Loucy (cell line): Measurements from ENCODE around the gene DUSP22.

ENCODE experiments used
- H2AFZ ChIP-seq: fragments of 200-600 bp; sonication (generic); 2 replicates; pipeline ENCODE4 v1.6.0; 2016; ENCODE audit warnings: antibody characterized with exemption, mild to moderate bottlenecking, low read length, moderate library complexity
- H3F3A ChIP-seq: fragments of 200-600 bp; 2 replicates; pipeline ENCODE4 v1.6.0; 2016; ENCODE audit warnings: antibody characterized with exemption, low read depth, mild to moderate bottlenecking
- H3K27me3 ChIP-seq: fragments of 200-600 bp; sonication (generic); 2 replicates; pipeline ENCODE4 v1.6.1; 2014; ENCODE audit warnings: low read length, mild to moderate bottlenecking; ENCODE audit not compliant: insufficient read depth, poor library complexity, severe bottlenecking
- H3K36me3 ChIP-seq: fragments of 200-600 bp; sonication (generic); 2 replicates; pipeline ENCODE4 v1.6.1; 2016; ENCODE audit warnings: low read length; ENCODE audit not compliant: insufficient read depth
- H3K4me1 ChIP-seq: fragments of 200-600 bp; sonication (generic); 2 replicates; pipeline ENCODE4 v1.5.1; 2014; ENCODE audit warnings: low read length, mild to moderate bottlenecking; ENCODE audit not compliant: insufficient read depth, poor library complexity, severe bottlenecking
- H3K4me2 ChIP-seq: fragments of 200-600 bp; sonication (generic); 2 replicates; pipeline ENCODE4 v1.6.0; 2014; ENCODE audit warnings: antibody characterized with exemption, low read length, low read depth, mild to moderate bottlenecking; ENCODE audit not compliant: poor library complexity, severe bottlenecking
- H3K4me3 ChIP-seq: fragments of 200-600 bp; sonication (generic); 2 replicates; pipeline ENCODE4 v1.5.1; 2014; ENCODE audit warnings: low read length, mild to moderate bottlenecking, mixed read lengths; ENCODE audit not compliant: poor library complexity, severe bottlenecking
- H3K79me2 ChIP-seq: fragments of 200-600 bp; sonication (generic); 2 replicates; pipeline ENCODE4 v1.6.1; 2014; ENCODE audit warnings: low read length; ENCODE audit not compliant: insufficient read depth
- H3K9ac ChIP-seq: fragments of 200-600 bp; sonication (generic); 2 replicates; pipeline ENCODE4 v1.6.0; 2014; ENCODE audit warnings: mild to moderate bottlenecking, low read depth, low read length, moderate library complexity; ENCODE audit not compliant: poor library complexity, severe bottlenecking
- H3K9me2 ChIP-seq: fragments of 200-600 bp; sonication (generic); replicated peaks from 2 replicates; pipeline ENCODE4 v1.6.1; 2016; ENCODE audit warnings: low read depth, low read length, mixed read lengths
- H3K9me3 ChIP-seq: fragments of 200-600 bp; sonication (generic); 2 replicates; pipeline ENCODE4 v1.6.1; 2014; ENCODE audit warnings: mild to moderate bottlenecking, antibody characterized with exemption, low read length, low read depth; ENCODE audit not compliant: insufficient read depth
- H4K20me1 ChIP-seq: fragments of 200-600 bp; sonication (generic); 2 replicates; pipeline ENCODE4 v1.6.0; 2014; ENCODE audit warnings: antibody characterized with exemption, low read length, mild to moderate bottlenecking; ENCODE audit not compliant: insufficient read depth, poor library complexity, severe bottlenecking
- EZH2phosphoT487 ChIP-seq: fragments of 200-600 bp; IDR thresholded peaks from 2 replicates; pipeline ENCODE4 v1.6.1; 2018; ENCODE audit warnings: antibody characterized with exemption, mild to moderate bottlenecking, moderate library complexity, borderline replicate concordance
- TF ChIP-seq, protein P1 (sequence below): fragments of 200-600 bp; sonication (generic); conservative IDR thresholded peaks from 2 replicates; pipeline ENCODE4 v1.5.1; 2014; ENCODE audit warnings: mild to moderate bottlenecking, antibody characterized with exemption, low read length

DUSP22 gene

DNA sequence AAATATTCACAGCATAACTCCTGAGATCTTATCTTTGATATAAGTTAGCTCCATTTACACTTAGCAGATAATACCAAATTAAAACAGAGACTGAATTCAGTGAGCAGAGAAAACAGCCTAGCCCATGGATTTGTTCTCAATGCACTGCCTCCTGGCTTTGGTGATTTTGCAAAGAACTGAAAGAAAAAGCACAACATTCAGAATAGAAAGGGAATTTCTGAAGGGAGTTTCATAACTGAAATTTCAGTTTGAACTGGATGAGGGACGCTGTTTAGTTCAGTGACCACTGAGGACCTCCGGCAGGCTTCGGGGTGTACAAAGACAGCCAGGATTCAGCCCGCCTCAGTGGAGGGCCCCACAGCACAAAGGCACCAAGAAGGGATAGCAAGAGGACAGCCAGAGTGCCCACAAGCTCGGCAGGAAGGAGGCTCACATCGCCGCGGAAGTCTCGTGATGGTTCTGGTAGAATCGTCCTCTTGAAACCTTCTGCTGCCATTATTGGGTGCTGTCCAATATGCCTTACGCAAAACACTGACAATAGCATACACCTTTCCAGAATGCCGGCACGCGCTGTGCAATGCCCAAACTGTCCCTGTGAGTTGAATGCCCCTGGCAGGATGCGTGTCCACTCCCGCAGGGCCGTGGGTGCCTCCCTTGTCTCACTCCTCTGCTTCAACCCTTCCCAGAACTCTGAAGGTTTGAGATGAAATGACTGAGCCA is 89.6 kb downstream of the DUSP22 start:
- TF ChIP-seq, protein P1, sequence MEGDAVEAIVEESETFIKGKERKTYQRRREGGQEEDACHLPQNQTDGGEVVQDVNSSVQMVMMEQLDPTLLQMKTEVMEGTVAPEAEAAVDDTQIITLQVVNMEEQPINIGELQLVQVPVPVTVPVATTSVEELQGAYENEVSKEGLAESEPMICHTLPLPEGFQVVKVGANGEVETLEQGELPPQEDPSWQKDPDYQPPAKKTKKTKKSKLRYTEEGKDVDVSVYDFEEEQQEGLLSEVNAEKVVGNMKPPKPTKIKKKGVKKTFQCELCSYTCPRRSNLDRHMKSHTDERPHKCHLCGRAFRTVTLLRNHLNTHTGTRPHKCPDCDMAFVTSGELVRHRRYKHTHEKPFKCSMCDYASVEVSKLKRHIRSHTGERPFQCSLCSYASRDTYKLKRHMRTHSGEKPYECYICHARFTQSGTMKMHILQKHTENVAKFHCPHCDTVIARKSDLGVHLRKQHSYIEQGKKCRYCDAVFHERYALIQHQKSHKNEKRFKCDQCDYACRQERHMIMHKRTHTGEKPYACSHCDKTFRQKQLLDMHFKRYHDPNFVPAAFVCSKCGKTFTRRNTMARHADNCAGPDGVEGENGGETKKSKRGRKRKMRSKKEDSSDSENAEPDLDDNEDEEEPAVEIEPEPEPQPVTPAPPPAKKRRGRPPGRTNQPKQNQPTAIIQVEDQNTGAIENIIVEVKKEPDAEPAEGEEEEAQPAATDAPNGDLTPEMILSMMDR, result no peak
- TF ChIP-seq EZH2phosphoT487, result no peak
- Histone ChIP-seq H3K4me3 (no peak overlapping the region), H3K9me2 (no peaks in the 10 kb centered on the region), H3K9me3 (no peaks in the 10 kb centered on the region), H3K79me2 (no peaks in the 10 kb centered on the region), H3F3A (no peaks in the 10 kb centered on the region), H2AFZ (no peak overlapping the region), H3K4me1 (peaks cover 28% of the 10 kb centered on the region), H3K9ac (no peak overlapping the region), H3K36me3 (no peaks in the 10 kb centered on the region), H4K20me1 (no peaks in the 10 kb centered on the region), H3K27me3 (no peaks in the 10 kb centered on the region), H3K4me2 (no peak overlapping the region)

DNA sequence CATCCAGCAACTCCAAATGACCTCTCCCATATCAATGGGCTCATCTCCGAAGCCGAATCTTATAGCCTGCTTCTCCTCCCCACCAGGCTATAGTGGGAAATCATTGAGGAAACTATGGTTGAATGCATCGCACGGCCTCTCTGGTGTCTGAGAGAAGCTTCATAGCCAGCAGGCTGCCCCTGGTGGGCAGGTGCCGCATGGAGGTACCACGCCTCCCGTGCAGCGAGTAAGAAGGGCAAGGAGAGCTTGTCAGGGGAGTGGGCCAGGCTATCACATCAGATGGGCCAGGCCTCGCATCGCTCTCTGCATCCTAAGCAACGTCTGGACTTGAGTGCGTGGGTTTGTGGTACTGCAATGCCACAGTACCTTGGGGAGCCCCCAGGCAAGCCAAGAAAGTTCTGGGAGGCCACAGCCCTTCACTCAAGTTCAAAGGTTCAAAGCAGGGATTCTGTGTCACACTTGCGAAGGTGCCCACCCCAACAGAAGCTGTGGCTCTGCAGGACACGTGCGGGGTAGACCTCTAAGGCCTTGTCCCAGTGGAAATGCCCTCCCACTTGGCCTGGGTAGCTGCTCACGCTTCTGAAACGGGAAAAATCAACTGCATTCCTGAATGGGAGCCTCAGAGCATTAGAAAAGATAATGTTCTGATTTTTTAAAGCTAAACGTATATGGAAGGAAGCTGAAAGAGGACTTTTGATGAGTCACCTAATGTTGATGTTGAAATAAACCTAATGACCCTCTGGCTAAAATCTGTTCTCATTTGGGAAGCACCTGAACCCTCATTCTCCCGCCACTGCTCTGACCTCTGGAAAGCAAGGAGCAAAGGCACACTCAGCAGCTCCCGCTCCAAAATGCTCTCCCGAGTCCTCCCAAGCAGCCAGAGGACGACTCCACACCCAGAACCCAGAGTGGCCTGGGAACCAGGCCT is 90.9 kb downstream of the DUSP22 start:
- Histone ChIP-seq H3K36me3 (no peaks in the 10 kb centered on the region), H3K9ac (no peak overlapping the region), H4K20me1 (no peaks in the 10 kb centered on the region), H3K4me1 (peaks cover 16% of the 10 kb centered on the region), H2AFZ (no peak overlapping the region), H3K27me3 (no peaks in the 10 kb centered on the region), H3F3A (no peaks in the 10 kb centered on the region), H3K9me3 (no peaks in the 10 kb centered on the region), H3K4me3 (no peak overlapping the region), H3K79me2 (no peaks in the 10 kb centered on the region), H3K4me2 (no peak overlapping the region), H3K9me2 (no peaks in the 10 kb centered on the region)
- TF ChIP-seq, protein P1, result 0 out of 2 replicates have a peak, but pooled peaks have one; percentile 13
- no peak for TF ChIP-seq EZH2phosphoT487

DNA sequence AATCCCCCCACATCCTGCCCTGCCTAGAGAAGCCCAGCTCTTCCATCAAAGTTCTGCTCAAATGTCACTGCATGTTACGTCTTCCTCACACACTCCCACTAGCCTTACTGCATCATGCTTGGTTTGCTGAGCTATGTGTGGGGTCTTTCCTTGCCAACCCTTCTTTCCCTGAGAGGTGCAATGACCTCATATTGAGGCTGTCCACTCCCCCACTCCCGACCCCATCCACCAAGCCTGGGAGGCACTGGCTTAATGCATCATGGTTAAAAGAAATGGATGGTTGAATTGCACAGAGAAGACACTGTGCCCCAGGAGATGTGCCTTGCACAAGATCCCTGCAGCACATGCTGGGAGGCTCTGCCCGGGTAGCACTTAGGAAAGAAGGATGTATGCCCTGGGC is 91.6 kb downstream of the DUSP22 start:
- Histone ChIP-seq H3K4me3 (no peak overlapping the region), H3F3A (no peaks in the 10 kb centered on the region), H3K9me2 (no peaks in the 10 kb centered on the region), H3K4me2 (no peak overlapping the region), H4K20me1 (no peaks in the 10 kb centered on the region), H3K9ac (no peak overlapping the region), H3K27me3 (no peaks in the 10 kb centered on the region), H3K79me2 (no peaks in the 10 kb centered on the region), H2AFZ (no peak overlapping the region), H3K36me3 (no peaks in the 10 kb centered on the region), H3K9me3 (no peaks in the 10 kb centered on the region), H3K4me1 (peaks cover 13% of the 10 kb centered on the region)
- TF ChIP-seq, protein P1, result no peak
- TF ChIP-seq EZH2phosphoT487, result no peak
